ENCODE measurements around the gene TRIP12. TPM values are rescaled to one million over a fixed set of nuclear protein-coding genes. Genes with fewer than 3 reads are reported as not detected.
"Not testable (repeated sequence)": the region's sequence is repeated elsewhere in the genome, so short reads cannot be mapped to it uniquely, and the experiment has no call there.

Gene TRIP12
- 206 TPM for total RNA-seq (ENCODE audit: insufficient read depth, low replicate concordance)

GRCh38 chr2:229921892-229922448, at the start of gene TRIP12:
Gene TRIP12 (minus strand): TSS chr2:229922009. CDS start chr2:229880079, 41,930 bp downstream.
- DNase-seq (ENCODE audit: low spot score): peak; percentile 98

- no peak for DNase-seq (ENCODE audit: low spot score)
Observed at GRCh38 chr2:229971298-229971790, 49.5 kb upstream of the TRIP12 start.

GRCh38 chr2:229970406-229970805, 48.6 kb upstream of the TRIP12 start:
- no peak for DNase-seq (ENCODE audit: low spot score)

- DNase-seq (ENCODE audit: low spot score): no peak
Observed at GRCh38 chr2:229969921-229970320, 48.1 kb upstream of the TRIP12 start.

GRCh38 chr2:229963596-229963995, 41.8 kb upstream of the TRIP12 start:
- DNase-seq (ENCODE audit: low spot score): not testable (repeated sequence)

- no peak for DNase-seq (ENCODE audit: low spot score)
Observed at GRCh38 chr2:229956491-229956890, 34.7 kb upstream of the TRIP12 start.

- no peak for DNase-seq (ENCODE audit: low spot score)
Observed at GRCh38 chr2:229955663-229956062, 33.9 kb upstream of the TRIP12 start.

GRCh38 chr2:229952256-229952835, 30.5 kb upstream of the TRIP12 start:
- DNase-seq (ENCODE audit: low spot score): no peak

- no peak for DNase-seq (ENCODE audit: low spot score)
Observed at GRCh38 chr2:229947544-229947943, 25.7 kb upstream of the TRIP12 start.

- DNase-seq (ENCODE audit: low spot score): no peak
Observed at GRCh38 chr2:229945975-229946374, 24.2 kb upstream of the TRIP12 start.

GRCh38 chr2:229943770-229944449, 22.1 kb upstream of the TRIP12 start:
- no peak for DNase-seq (ENCODE audit: low spot score)

- DNase-seq (ENCODE audit: low spot score): no peak
Observed at GRCh38 chr2:229943171-229943570, 21.4 kb upstream of the TRIP12 start.

GRCh38 chr2:229942671-229943070, 20.9 kb upstream of the TRIP12 start:
- DNase-seq (ENCODE audit: low spot score): no peak

GRCh38 chr2:229937537-229937936, 15.7 kb upstream of the TRIP12 start:
- no peak for DNase-seq (ENCODE audit: low spot score)

- DNase-seq (ENCODE audit: low spot score): no peak
Observed at GRCh38 chr2:229931241-229931640, 9.4 kb upstream of the TRIP12 start.

GRCh38 chr2:229930656-229931055, 8.8 kb upstream of the TRIP12 start:
- no peak for DNase-seq (ENCODE audit: low spot score)

GRCh38 chr2:229927817-229928321, 6.1 kb upstream of the TRIP12 start:
- no peak for DNase-seq (ENCODE audit: low spot score)

- DNase-seq (ENCODE audit: low spot score): no peak
Observed at GRCh38 chr2:229925201-229925600, 3.4 kb upstream of the TRIP12 start.

- not testable (repeated sequence) for DNase-seq (ENCODE audit: low spot score)
Observed at GRCh38 chr2:229924541-229924940, 2.7 kb upstream of the TRIP12 start.

- DNase-seq (ENCODE audit: low spot score): peak; percentile 22
Observed at GRCh38 chr2:229922449-229923386, 909 bp upstream of the TRIP12 start, which contains the start of gene FBXO36. Gene FBXO36 (plus strand): TSS chr2:229922503. CDS start chr2:229922514, 11 bp downstream.

Data from umbilical cord (tissue), 2 donors.